Activated naive CD8-positive, alpha-beta T cell treated with anti-CD3 and anti-CD28 coated beads for 36 hours (primary cell): ENCODE measurements around the gene CD1D. TPM values are rescaled to one million over a fixed set of nuclear protein-coding genes. Genes with fewer than 3 reads are reported as not detected.
"Not testable (repeated sequence)": the region's sequence is repeated elsewhere in the genome, so short reads cannot be mapped to it uniquely, and the experiment has no call there.

Experiments
- DNase-seq: peaks from one replicate; pipeline ENCODE4 v3.0.0; 2021
- H3K27ac Mint-ChIP-seq: one replicate; pipeline ENCODE4 v1.8.0; 2022; ENCODE audit warnings: mild to moderate bottlenecking, moderate library complexity, mixed read lengths
- H3K27me3 Mint-ChIP-seq: one replicate; pipeline ENCODE4 v1.8.0; 2022; ENCODE audit warnings: mild to moderate bottlenecking, mixed read lengths
- H3K36me3 Mint-ChIP-seq: one replicate; pipeline ENCODE4 v1.8.0; 2021; ENCODE audit warnings: mild to moderate bottlenecking, mixed read lengths
- H3K4me1 Mint-ChIP-seq: one replicate; pipeline ENCODE4 v1.8.0; 2021; ENCODE audit warnings: mixed read lengths
- H3K4me3 Mint-ChIP-seq: one replicate; pipeline ENCODE4 v1.8.0; 2022; ENCODE audit warnings: mild to moderate bottlenecking, moderate library complexity, mixed read lengths
- H3K9me3 Mint-ChIP-seq: one replicate; pipeline ENCODE4 v1.8.0; 2022; ENCODE audit warnings: mixed read lengths
- total RNA-seq, 2 experiments: library from RNA; stranded (reverse); gene quantifications; one replicate each; pipeline ENCODE4 v1.2.3, GENCODE V29; 2021

Gene CD1D
- total RNA-seq, 2 experiments from 2014 or later: not detected

DNA sequence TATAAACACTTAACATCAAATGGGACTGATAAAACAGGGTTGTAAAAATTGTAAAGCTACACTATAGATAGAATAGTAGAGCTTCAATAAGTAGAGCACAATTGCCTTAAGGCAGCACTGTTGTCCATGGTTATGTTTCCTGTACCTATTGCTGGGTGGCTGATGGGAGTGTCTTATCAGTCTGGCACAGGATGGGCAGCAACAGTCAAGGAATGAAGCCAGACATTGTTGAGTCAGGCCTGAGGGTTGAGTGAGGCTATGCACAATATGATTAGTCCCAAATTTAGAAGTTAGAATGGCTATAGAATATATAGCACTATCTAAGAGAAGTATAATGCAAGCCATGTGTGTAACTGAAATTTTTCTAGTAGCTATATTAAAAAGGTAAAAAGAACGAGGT, 25.0 kb upstream of the CD1D start:
- no peak for DNase-seq
- Mint-ChIP-seq H3K27me3 (peaks cover 16% of the 10 kb centered on the region), H3K27ac (no peak overlapping the region), H3K9me3 (no peaks in the 10 kb centered on the region), H3K36me3 (no peaks in the 10 kb centered on the region), H3K4me3 (no peak overlapping the region), H3K4me1 (no peaks in the 10 kb centered on the region)

DNA sequence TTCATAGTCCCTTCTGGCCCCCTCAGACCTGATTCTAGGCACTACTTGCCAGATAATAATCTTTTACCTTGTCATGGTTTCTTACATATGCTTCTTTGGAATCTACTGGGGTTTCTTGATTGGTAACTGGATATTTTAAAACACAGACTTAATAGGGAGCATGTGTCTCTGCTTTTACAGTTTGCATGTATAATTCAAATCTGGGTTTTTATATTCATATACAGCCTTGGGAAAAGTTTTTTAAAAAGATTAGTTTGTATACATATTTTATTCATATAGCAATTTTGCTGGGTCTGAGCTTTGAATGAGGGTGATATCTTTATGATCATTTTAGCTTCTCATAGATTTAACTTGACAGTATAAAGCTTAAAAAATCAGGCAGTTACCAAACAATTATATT, 21.1 kb upstream of the CD1D start:
- Mint-ChIP-seq H3K36me3 (no peaks in the 10 kb centered on the region), H3K9me3 (no peaks in the 10 kb centered on the region), H3K27me3 (peaks cover 37% of the 10 kb centered on the region), H3K27ac (no peak overlapping the region), H3K4me3 (no peak overlapping the region), H3K4me1 (no peaks in the 10 kb centered on the region)
- DNase-seq: no peak

- peaks cover 46% of the 10 kb centered on the region for H3K27me3 Mint-ChIP-seq
- H3K4me1 Mint-ChIP-seq: no peaks in the 10 kb centered on the region
- no peaks in the 10 kb centered on the region for H3K36me3 Mint-ChIP-seq
- no peaks in the 10 kb centered on the region for H3K9me3 Mint-ChIP-seq
- no peak overlapping the region for H3K4me3 Mint-ChIP-seq
- no peak for DNase-seq
- no peak overlapping the region for H3K27ac Mint-ChIP-seq
Observed at GRCh38 chr1:158161446-158161845, 19.2 kb upstream of the CD1D start.

DNA sequence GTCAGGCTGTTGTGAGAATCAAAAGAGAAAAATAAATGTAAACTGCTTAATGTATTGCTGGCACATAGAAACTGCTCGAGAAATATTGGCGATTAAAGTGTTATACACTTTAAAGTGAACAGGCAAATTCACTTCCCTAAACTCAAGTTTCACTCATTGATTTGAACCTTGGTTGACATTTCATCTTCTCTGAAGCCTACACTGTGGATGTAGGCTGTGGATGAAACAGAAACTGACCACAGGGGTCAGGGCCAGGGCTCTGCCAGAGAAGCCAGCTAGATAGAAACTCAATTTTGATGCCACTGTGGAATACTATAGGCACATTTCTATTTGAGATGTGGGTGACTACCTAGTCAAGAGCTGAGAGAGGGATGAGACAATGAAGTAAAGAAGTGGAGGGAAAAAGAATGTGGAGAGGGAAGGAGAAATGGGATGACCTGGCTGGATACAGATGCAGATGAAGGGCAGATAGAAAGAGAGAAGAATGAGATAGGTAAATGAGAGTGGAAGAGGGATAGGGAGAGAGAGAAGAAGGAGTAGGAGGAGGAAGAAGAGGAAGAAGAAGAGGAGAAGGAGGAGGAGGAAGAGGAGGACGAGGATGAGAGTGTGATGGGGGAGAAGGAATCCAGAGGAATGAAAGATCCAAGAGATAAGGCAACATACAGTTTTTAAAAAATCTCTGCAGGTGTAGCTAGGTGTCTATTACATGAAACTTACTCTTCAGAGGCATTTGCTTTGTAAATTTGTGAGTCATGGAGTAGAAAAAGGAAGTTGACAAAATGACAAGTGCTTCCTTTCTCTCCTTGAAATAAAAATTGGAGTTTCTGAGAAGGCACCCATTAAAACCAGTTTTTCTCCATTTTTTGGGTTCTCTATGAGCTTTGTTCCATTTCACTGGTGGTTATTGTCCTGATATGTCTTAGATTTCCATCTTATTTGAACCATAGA, 17.4 kb upstream of the CD1D start:
- no peak for DNase-seq
- Mint-ChIP-seq H3K27me3 (peaks cover 52% of the 10 kb centered on the region), H3K4me1 (no peaks in the 10 kb centered on the region), H3K4me3 (no peak overlapping the region), H3K9me3 (no peaks in the 10 kb centered on the region), H3K36me3 (no peaks in the 10 kb centered on the region), H3K27ac (no peak overlapping the region)

GRCh38 chr1:158169105-158169504, 11.6 kb upstream of the CD1D start:
- H3K4me1 Mint-ChIP-seq: no peaks in the 10 kb centered on the region
- no peaks in the 10 kb centered on the region for H3K9me3 Mint-ChIP-seq
- DNase-seq: no peak
- H3K4me3 Mint-ChIP-seq: no peak overlapping the region
- no peak overlapping the region for H3K27ac Mint-ChIP-seq
- no peaks in the 10 kb centered on the region for H3K36me3 Mint-ChIP-seq
- H3K27me3 Mint-ChIP-seq: peaks cover 29% of the 10 kb centered on the region

DNA sequence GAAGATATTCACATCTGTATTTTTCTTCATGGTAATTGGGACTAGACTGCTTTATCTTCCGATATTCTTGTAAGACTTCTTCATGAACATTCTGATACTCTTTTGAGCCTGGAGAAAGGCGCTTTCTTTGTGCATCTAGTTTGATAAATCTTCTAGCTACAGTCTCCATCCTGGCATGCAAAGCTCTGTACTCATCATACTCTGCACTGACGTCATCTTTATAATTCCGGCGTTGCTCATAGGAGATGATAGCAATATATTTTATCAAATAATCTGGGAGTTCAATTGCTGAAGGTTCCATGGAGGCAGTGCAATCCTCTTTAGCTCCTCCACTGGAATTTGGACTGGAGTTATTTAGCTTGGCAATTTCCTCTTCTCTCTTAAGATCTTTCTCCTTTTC, 4.8 kb upstream of the CD1D start:
- DNase-seq, H3K27ac Mint-ChIP-seq, H3K36me3 Mint-ChIP-seq, H3K9me3 Mint-ChIP-seq, H3K4me3 Mint-ChIP-seq, H3K4me1 Mint-ChIP-seq: not testable (repeated sequence)
- peaks cover 52% of the 10 kb centered on the region for H3K27me3 Mint-ChIP-seq

DNA sequence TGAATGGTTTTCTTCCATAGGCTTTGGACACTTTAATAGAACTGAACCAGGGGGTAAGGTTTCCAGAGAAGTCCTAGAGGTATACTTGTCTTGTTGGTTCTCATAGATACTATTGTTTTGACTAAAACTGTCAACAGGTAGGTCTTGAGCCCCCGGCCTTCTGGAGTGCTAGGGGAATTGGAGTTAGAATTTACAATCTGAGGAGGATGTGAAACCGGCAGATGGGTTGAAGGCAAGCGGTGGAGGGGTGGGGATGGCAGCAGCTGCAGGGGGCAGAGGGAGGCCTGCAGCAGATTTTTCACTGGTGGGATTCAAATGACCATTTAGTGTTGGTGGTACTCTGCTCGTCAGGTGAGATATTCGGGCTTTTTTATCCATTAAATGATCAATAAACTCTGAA, 4.3 kb upstream of the CD1D start:
- H3K4me1 Mint-ChIP-seq: peaks cover 5% of the 10 kb centered on the region
- H3K27me3 Mint-ChIP-seq: peaks cover 54% of the 10 kb centered on the region
- H3K36me3 Mint-ChIP-seq: no peaks in the 10 kb centered on the region
- no peaks in the 10 kb centered on the region for H3K9me3 Mint-ChIP-seq
- no peak overlapping the region for H3K4me3 Mint-ChIP-seq
- DNase-seq: no peak
- no peak overlapping the region for H3K27ac Mint-ChIP-seq

DNA sequence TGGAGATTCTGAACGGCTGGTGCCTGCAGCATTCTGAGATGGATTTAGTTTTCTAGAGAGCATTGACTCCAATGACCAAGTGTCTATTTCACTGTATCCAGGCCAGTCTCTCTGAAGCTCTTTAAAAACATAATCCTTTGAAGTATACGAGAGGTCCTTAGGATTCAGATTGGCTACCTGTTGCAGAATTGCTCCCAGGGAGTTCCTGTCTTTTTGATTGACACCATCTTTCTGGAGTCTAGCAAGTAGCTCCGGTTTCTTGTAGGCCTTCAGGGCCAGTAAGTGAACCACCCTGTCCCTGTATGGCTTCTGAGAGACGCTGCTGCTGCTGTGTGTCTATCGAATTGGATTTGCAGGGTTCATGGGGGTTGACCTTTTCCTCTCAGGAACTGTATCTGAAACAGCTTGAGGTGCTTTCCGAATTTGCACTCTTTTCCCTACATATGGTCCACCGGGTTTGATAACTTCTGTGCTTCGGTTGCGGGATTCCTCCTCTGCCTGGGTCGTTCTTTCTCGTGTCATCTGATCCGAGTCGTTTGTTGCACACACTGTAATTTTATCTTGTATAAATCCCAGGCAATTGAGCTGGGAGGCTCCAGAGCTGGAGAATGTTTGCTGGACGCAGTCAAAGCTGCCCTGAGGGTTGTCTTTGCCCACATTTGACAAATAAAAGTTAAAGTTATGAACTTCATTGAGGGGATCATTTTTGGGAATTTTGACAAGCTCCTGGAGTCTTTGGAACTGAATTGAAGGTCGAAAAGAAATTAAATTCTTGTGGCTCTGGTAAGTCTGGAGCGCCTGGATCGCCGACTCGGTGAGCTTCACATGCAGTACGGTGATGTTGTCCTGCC, 3.6 kb upstream of the CD1D start:
- H3K27me3 Mint-ChIP-seq: peaks cover 61% of the 10 kb centered on the region
- H3K4me3 Mint-ChIP-seq, H3K36me3 Mint-ChIP-seq, DNase-seq, H3K9me3 Mint-ChIP-seq, H3K4me1 Mint-ChIP-seq, H3K27ac Mint-ChIP-seq: not testable (repeated sequence)

GRCh38 chr1:158177700-158178450, 2.8 kb upstream of the CD1D start:
- DNase-seq: peak; percentile 33
- Mint-ChIP-seq H3K4me3 (peak overlapping the region; percentile 10), H3K36me3 (no peaks in the 10 kb centered on the region), H3K27ac (no peak overlapping the region), H3K4me1 (peaks cover 9% of the 10 kb centered on the region), H3K27me3 (peaks cover 69% of the 10 kb centered on the region), H3K9me3 (no peaks in the 10 kb centered on the region)

GRCh38 chr1:158179301-158180041, 1.2 kb upstream of the CD1D start:
- Mint-ChIP-seq H3K27ac (no peak overlapping the region), H3K9me3 (no peaks in the 10 kb centered on the region), H3K4me1 (peaks cover 9% of the 10 kb centered on the region), H3K27me3 (peaks cover 77% of the 10 kb centered on the region), H3K36me3 (no peaks in the 10 kb centered on the region), H3K4me3 (peak overlapping the region; percentile 32)
- no peak for DNase-seq

GRCh38 chr1:158181577-158181922, 855 bp downstream of the CD1D start:
- H3K4me3 Mint-ChIP-seq: peak overlapping the region; percentile 79
- no peaks in the 10 kb centered on the region for H3K36me3 Mint-ChIP-seq
- DNase-seq: no peak
- H3K27me3 Mint-ChIP-seq: peaks cover 69% of the 10 kb centered on the region
- no peaks in the 10 kb centered on the region for H3K9me3 Mint-ChIP-seq
- H3K4me1 Mint-ChIP-seq: peaks cover 9% of the 10 kb centered on the region
- H3K27ac Mint-ChIP-seq: no peak overlapping the region

DNA sequence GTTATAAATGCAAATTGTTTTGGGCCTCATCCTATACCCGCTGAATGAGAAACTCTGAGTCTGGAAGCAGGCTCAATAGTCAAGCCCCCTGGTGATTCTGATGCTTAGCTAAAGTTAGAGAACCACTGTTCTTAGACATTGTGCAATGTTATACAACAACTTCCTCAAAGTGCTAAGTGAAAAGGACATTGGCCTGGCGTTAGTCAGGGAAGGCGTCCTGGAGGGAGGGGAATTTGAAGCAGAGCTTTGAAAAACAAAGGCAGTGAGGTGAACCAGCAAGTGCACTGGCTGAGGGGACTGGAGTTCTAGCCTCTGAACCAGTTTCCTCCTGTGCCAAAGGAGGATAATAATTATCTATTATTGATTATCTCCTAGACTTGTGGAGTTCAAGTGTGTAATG, 5.1 kb downstream of the CD1D start:
- no peak for DNase-seq
- Mint-ChIP-seq H3K27ac (no peak overlapping the region), H3K9me3 (no peaks in the 10 kb centered on the region), H3K36me3 (no peaks in the 10 kb centered on the region), H3K4me3 (no peak overlapping the region), H3K4me1 (peaks cover 9% of the 10 kb centered on the region), H3K27me3 (peaks cover 50% of the 10 kb centered on the region)

DNA sequence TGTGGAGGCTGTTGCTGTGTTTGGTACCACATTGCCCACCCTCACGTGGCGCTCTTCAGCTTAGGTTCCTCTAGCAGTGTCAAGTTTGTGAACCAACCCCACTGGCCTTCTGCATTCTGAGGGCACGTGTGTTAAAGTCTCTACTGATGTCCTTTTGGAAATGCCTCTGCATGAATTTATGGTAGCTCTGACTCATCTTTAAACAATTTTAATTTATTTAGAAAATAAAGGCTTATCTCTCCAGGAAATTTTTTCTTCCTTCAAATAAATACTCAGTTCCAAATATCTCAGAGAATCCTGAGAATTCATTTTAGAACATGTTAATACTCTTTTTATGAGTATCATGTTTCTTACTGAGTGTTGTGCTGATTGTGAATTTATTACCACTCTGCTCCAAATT, 5.5 kb downstream of the CD1D start:
- Mint-ChIP-seq H3K27me3 (peaks cover 46% of the 10 kb centered on the region), H3K36me3 (no peaks in the 10 kb centered on the region), H3K4me3 (no peak overlapping the region), H3K4me1 (peaks cover 6% of the 10 kb centered on the region), H3K9me3 (no peaks in the 10 kb centered on the region), H3K27ac (no peak overlapping the region)
- DNase-seq: no peak

DNA sequence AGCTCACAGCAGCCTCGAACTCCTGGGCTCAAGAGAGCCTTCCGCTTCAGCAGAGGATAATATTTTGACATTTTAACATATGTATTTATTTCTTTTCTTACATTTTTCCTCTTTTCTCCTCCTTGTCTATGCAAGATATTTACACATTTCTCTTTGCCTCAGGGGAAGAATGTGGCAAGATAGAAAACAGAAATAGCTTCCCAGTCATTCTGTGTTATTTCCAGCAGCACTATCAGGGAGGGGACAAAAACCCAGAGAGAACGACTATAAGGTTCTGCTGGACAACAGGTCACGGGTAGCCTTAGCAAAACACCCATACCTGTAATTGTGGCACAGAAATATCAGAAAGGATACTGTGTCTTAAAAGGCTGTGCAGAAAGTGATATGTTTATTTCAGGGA, 7.9 kb downstream of the CD1D start:
- peaks cover 1% of the 10 kb centered on the region for H3K9me3 Mint-ChIP-seq
- H3K4me3 Mint-ChIP-seq: no peak overlapping the region
- no peak overlapping the region for H3K27ac Mint-ChIP-seq
- H3K36me3 Mint-ChIP-seq: no peaks in the 10 kb centered on the region
- no peaks in the 10 kb centered on the region for H3K4me1 Mint-ChIP-seq
- DNase-seq: no peak
- peaks cover 24% of the 10 kb centered on the region for H3K27me3 Mint-ChIP-seq
